Right lobe of liver (tissue), 4 donors: Measurements from ENCODE around the gene UQCRC2.

Experiments
- POLR2A ChIP-seq: fragments of 450-650 bp; IDR thresholded peaks from one replicate; pipeline ENCODE4 v1.6.1; 2017; ENCODE audit warnings: antibody characterized with exemption, mild to moderate bottlenecking
- TF ChIP-seq, protein P1 (sequence below), 4 donors: fragments of 200-600 bp in 3 of 4; fragments of 450-650 bp in 1 of 4; IDR thresholded peaks; one replicate each; pipeline versions ENCODE4 v1.5.1 to v1.8.0; 2016 to 2022; ENCODE audit warnings: antibody characterized with exemption in 4 of 4, mild to moderate bottlenecking in 2 of 4
- donor health status: DM: no; HTN: no; CAD: no.
- donor health status: DM: no; HTN: no; CAD: no.
- donor health status: DM: no; HTN: yes; CAD: no.

DNA sequence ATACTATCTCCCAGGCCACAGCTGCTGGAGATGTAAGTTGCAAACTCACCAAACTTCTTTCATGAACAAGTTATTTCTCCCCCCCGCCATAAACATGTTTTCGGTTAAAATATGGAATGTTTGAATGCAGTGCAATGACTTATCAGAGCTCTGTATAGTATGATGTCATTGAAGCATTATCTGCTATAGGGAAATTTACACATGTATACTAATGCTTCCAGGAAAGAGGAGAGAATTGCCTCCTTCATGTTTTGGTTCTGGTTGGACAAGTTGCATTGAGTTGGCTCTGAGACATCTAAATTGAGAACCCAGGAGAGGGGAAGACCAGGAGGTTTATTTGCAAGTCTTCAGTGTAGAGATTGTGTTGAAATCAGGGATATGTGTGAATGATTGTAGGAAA, 20.8 kb downstream of the UQCRC2 start:
- TF ChIP-seq, protein P1, sequence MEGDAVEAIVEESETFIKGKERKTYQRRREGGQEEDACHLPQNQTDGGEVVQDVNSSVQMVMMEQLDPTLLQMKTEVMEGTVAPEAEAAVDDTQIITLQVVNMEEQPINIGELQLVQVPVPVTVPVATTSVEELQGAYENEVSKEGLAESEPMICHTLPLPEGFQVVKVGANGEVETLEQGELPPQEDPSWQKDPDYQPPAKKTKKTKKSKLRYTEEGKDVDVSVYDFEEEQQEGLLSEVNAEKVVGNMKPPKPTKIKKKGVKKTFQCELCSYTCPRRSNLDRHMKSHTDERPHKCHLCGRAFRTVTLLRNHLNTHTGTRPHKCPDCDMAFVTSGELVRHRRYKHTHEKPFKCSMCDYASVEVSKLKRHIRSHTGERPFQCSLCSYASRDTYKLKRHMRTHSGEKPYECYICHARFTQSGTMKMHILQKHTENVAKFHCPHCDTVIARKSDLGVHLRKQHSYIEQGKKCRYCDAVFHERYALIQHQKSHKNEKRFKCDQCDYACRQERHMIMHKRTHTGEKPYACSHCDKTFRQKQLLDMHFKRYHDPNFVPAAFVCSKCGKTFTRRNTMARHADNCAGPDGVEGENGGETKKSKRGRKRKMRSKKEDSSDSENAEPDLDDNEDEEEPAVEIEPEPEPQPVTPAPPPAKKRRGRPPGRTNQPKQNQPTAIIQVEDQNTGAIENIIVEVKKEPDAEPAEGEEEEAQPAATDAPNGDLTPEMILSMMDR (IDR thresholded peaks at IDR 0.05) = no peak
- TF ChIP-seq POLR2A = no peak
